Skeletal muscle tissue (tissue), 4 donors: ENCODE measurements around the gene MSRB2. TPM values are rescaled to one million over a fixed set of nuclear protein-coding genes. Genes with fewer than 3 reads are reported as not detected.

Experiments
- H3K27ac ChIP-seq: one replicate; pipeline ENCODE4 v1.7.0; 2013; ENCODE audit warnings: mild to moderate bottlenecking, low read depth, low read length, inconsistent platforms
- H3K27me3 ChIP-seq, 3 donors: one replicate each; pipeline ENCODE4 v1.7.0; 2013; ENCODE audit warnings: low read length in 3 of 3; ENCODE audit not compliant: control insufficient read depth in 3 of 3, insufficient read depth in 3 of 3
- H3K36me3 ChIP-seq, 3 donors: one replicate each; pipeline ENCODE4 v1.7.0; 2013; ENCODE audit warnings: low read length in 3 of 3; ENCODE audit not compliant: control insufficient read depth in 3 of 3, insufficient read depth in 3 of 3
- H3K4me1 ChIP-seq, 3 donors: one replicate each; pipeline ENCODE4 v1.7.0; 2013; ENCODE audit warnings: low read length in 3 of 3, mild to moderate bottlenecking in 3 of 3; ENCODE audit not compliant: control insufficient read depth in 3 of 3, insufficient read depth in 3 of 3
- H3K4me3 ChIP-seq, 3 donors: one replicate each; pipeline ENCODE4 v1.7.0; 2013; ENCODE audit warnings: low read length in 3 of 3
- H3K9ac ChIP-seq, 3 donors: one replicate each; pipeline ENCODE4 v1.7.0; 2013; ENCODE audit warnings: low read length in 3 of 3, mild to moderate bottlenecking in 3 of 3, moderate library complexity in 2 of 3, low read depth in 1 of 3
- H3K9me3 ChIP-seq, 3 donors: one replicate each; pipeline ENCODE4 v1.7.0; 2013; ENCODE audit warnings: low read length in 3 of 3; ENCODE audit not compliant: control insufficient read depth in 3 of 3
- total RNA-seq: library from RNA; depleted of rRNA; stranded (reverse); fragments of >200 nt; gene quantifications from one replicate; pipeline ENCODE4 v1.2.3, GENCODE V29; 2014
- donor health status: Osteomylitis.

Gene MSRB2
- total RNA-seq, 1 donor from 2014 or later: 15.7 TPM

- no peaks in the 10 kb centered on the region for H3K36me3 ChIP-seq
- no peak overlapping the region for H3K27ac ChIP-seq
- peaks cover 0 to 11% (median 0%) of the 10 kb centered on the region in 3 donors for H3K27me3 ChIP-seq
- H3K9me3 ChIP-seq: no peaks in the 10 kb centered on the region
- H3K4me3 ChIP-seq: no peak overlapping the region
- H3K9ac ChIP-seq: no peak overlapping the region
- no peaks in the 10 kb centered on the region for H3K4me1 ChIP-seq
These were observed 50.9 kb downstream of the MSRB2 start for GRCh38 chr10:23146258-23146657.

DNA sequence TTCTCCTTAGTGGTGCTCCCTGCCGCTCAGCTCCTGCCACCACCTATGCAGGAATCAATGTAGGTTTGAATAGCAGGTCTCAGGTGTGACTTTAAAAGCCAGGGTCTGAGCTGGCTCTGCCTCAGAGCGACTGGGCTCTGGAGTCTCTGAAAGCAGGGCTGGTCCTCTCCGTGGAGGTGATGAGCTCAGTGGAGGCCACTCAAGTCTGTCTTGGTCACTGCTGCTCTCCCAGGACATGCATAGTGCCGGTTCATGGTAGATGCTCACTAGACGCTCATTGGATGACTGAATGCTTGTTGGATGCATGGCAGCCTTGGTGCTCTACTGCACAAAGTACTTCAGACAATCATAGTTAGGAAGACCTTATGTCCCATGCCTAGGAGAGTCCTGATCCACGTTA is 51.7 kb downstream of the MSRB2 start:
- Histone ChIP-seq H3K4me3 (no peak overlapping the region), H3K36me3 (no peaks in the 10 kb centered on the region), H3K4me1 (no peaks in the 10 kb centered on the region), H3K9me3 (no peaks in the 10 kb centered on the region), H3K27me3 (peaks cover 0 to 11% (median 0%) of the 10 kb centered on the region in 3 donors), H3K27ac (no peak overlapping the region), H3K9ac (no peak overlapping the region)

DNA sequence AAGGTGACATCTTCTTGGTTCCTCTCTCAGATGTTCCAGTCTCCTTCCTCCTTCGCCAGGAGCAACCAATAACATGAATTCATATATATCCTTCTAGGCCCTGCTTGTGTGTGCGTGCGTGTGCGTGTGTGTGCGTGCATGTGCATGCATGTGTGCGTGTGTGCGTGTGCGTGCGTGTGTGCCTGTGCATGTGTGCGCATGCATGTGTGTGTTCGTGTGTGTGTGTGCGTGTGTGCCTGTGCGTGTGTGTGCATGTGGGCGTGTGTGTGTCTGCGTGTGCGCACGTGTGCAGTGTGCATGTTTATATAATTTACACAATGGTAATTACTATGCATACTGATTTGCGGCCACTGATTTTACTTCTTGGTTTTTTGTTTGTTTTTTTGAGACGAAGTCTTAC is 52.8 kb downstream of the MSRB2 start:
- no peaks in the 10 kb centered on the region for H3K36me3 ChIP-seq
- no peaks in the 10 kb centered on the region for H3K9me3 ChIP-seq
- H3K4me3 ChIP-seq: no peak overlapping the region
- H3K9ac ChIP-seq: no peak overlapping the region
- no peak overlapping the region for H3K27ac ChIP-seq
- no peaks in the 10 kb centered on the region for H3K4me1 ChIP-seq
- H3K27me3 ChIP-seq: peaks cover 0 to 11% (median 0%) of the 10 kb centered on the region in 3 donors

DNA sequence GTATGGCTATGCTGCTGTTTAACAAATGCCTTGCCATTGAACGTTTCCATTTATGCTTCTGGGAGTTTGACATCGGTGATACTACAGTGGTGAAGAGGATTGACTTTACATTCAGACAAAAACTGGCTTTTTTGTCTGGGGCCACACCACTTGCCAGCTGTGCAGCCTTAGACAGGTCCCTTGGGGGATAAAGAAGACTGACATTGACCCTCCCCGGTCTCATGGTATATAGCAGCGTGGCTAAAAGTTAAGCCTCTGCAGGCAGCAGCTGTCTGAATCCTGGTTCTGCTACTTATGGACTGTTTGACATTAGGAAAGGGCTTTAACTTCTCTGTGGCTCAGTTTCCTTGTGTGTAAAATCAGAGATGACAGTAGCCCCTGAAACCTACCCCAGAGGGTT is 54.7 kb downstream of the MSRB2 start:
- no peaks in the 10 kb centered on the region for H3K4me1 ChIP-seq
- no peaks in the 10 kb centered on the region for H3K36me3 ChIP-seq
- no peaks in the 10 kb centered on the region for H3K9me3 ChIP-seq
- no peak overlapping the region for H3K27ac ChIP-seq
- no peak overlapping the region for H3K9ac ChIP-seq
- no peak overlapping the region for H3K4me3 ChIP-seq
- peaks cover 0 to 11% (median 0%) of the 10 kb centered on the region in 3 donors for H3K27me3 ChIP-seq

DNA sequence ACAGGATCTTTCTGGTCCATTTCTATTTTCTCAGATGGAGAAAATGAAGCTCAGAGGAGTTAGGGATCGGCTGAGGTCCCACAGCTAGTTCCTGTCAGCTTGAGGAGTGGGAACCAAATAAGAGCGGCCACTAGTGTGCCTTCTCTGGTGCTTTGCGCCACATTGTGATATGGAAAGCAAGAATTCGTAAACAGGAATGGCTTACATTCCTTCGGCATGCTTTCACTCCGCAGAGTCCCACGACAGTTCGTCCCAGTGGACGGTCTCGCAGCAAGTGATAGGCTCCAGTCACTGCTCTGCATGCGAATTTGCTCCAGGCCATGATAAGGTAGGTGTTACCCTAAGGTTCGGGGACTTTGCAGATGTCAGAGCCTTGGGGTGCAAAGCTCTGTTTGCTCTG is 55.2 kb downstream of the MSRB2 start:
- H3K27me3 ChIP-seq: peaks cover 0 to 11% (median 3%) of the 10 kb centered on the region in 3 donors
- no peaks in the 10 kb centered on the region for H3K36me3 ChIP-seq
- H3K9me3 ChIP-seq: no peaks in the 10 kb centered on the region
- no peak overlapping the region for H3K4me3 ChIP-seq
- H3K4me1 ChIP-seq: no peaks in the 10 kb centered on the region
- H3K27ac ChIP-seq: no peak overlapping the region
- no peak overlapping the region for H3K9ac ChIP-seq

DNA sequence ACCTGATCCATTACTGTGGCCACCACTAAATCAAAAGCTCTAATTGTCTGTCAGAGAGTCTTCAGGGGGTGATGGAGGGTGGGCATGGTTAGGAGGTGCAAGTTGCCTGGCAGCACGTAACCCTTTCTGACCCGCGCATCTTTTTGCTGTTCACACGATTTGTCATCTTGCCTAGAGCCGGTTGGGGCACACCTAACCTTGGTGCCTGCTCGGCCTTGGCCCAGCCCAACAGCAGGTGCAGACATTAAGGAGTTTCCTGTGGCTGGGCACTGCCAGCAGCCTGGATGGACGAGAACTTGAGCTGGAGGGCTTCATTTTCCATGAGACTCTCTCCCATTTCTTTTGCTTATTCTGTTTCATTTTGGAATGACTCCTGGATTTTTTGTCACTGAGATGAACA is 55.7 kb downstream of the MSRB2 start:
- peaks cover 0 to 11% (median 3%) of the 10 kb centered on the region in 3 donors for H3K27me3 ChIP-seq
- H3K27ac ChIP-seq: no peak overlapping the region
- no peak overlapping the region for H3K9ac ChIP-seq
- no peak overlapping the region for H3K4me3 ChIP-seq
- no peaks in the 10 kb centered on the region for H3K4me1 ChIP-seq
- no peaks in the 10 kb centered on the region for H3K36me3 ChIP-seq
- H3K9me3 ChIP-seq: no peaks in the 10 kb centered on the region

DNA sequence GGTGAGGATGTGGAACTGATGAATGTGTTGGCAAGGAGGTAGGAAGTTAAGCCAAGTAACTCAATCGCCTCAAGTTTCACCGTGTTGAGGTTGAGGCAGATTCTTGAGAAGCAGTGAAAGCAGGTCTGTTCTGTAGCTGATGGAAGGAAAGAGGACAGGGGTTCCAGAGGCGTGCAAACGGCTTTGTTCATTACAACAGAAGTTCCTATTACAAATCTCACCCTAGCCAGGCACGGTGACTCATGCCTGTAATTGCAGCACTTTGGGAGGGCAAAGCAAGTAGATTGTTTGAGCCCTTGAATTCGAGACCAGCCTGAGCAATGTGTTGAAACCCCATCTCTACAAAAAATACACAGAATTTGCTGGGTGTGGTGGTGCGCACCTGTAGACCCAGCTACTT is 59.8 kb downstream of the MSRB2 start:
- no peak overlapping the region for H3K4me3 ChIP-seq
- peaks cover 0 to 2% (median 0%) of the 10 kb centered on the region in 3 donors for H3K4me1 ChIP-seq
- H3K9ac ChIP-seq: no peak overlapping the region
- H3K27me3 ChIP-seq: peaks cover 7 to 14% (median 11%) of the 10 kb centered on the region in 3 donors
- H3K27ac ChIP-seq: no peak overlapping the region
- no peaks in the 10 kb centered on the region for H3K36me3 ChIP-seq
- H3K9me3 ChIP-seq: no peaks in the 10 kb centered on the region

DNA sequence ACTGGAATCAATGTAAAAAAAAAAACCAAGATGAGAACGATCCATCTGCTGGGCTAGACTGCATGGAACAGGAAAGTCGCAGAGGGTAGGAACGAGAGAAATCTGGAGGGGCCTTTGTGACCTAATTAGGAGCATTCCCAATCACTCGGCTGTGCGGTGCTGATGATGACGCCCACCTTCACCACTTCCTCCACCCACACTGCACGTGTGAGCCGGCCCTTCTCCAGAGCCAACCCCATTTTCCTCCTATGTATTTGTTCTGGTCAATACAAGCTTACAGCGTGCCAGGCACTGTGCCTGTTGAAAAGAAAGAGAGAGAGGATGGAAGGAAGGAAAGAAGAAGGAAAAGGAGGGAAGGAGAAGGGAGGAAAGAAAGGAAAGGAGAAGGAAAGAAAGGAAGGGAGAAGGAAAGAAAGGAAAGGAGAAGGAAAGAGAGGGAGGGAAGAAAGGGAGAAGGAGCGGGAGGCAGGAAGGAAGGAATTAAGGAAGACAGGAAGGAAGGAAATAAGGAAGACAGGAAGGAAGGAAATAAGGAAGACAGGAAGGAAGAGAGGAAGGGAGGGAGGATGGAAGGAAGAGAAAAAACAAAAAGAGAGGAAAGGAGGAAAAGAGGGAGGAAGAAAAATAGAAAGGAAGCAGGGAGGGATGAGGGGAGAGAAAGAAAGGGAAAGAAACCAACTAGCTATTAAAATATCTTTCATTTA is 61.2 kb downstream of the MSRB2 start:
- Histone ChIP-seq H3K9me3 (no peaks in the 10 kb centered on the region), H3K9ac (no peak overlapping the region), H3K4me3 (no peak overlapping the region), H3K36me3 (no peaks in the 10 kb centered on the region), H3K27me3 (peaks cover 5 to 15% (median 7%) of the 10 kb centered on the region in 3 donors), H3K4me1 (peaks cover 0 to 2% (median 0%) of the 10 kb centered on the region in 3 donors), H3K27ac (no peak overlapping the region)

- Histone ChIP-seq H3K27ac (no peak overlapping the region), H3K27me3 (peaks cover 5 to 15% (median 7%) of the 10 kb centered on the region in 3 donors)
These were observed 61.9 kb downstream of the MSRB2 start for GRCh38 chr10:23157239-23157681.

DNA sequence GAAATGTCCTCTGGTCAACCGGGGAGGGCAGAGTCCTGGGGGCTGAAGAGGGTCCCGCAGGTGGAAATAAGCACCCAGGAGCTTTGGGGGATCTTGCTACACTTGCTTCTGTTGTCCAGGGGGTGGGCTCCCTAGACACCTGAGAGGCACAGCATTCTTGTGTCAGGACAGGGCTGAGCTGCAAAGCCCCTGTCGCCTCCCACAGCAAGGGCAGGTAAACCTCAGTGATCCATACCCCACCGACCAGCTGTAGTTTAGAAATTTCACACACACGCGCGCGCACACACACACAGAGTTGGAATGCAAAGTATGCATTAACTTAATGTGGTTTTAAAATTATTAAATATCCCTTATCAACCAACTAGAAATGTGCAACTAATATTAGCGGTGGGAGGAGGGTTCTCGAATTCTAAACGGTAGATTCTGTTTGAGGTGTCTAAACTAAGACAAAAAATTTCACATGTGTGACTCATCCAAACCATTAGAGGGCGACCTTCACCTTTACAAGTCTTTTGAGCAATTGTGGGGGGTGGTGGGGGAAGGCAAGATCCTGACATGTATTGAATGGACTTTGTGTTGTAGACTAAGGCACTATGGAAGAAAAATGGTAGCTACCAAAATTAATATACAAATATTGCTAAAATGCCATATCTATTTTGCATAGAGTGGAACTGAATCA is 62.5 kb downstream of the MSRB2 start:
- H3K27ac ChIP-seq: no peak overlapping the region
- no peaks in the 10 kb centered on the region for H3K9me3 ChIP-seq
- no peak overlapping the region for H3K9ac ChIP-seq
- H3K36me3 ChIP-seq: no peaks in the 10 kb centered on the region
- H3K27me3 ChIP-seq: peaks cover 5 to 15% (median 7%) of the 10 kb centered on the region in 3 donors
- H3K4me1 ChIP-seq: peaks cover 0 to 2% (median 0%) of the 10 kb centered on the region in 3 donors
- H3K4me3 ChIP-seq: peak overlapping the region in 1 of 3 donors; percentile 17

More at GRCh38 chr10:23157239-23157681, 61.9 kb downstream of the MSRB2 start:
- Histone ChIP-seq H3K4me3 (no peak overlapping the region), H3K9ac (no peak overlapping the region), H3K9me3 (no peaks in the 10 kb centered on the region), H3K4me1 (peaks cover 0 to 2% (median 0%) of the 10 kb centered on the region in 3 donors), H3K36me3 (no peaks in the 10 kb centered on the region)
